Tibial nerve (tissue), 4 donors: ENCODE results near the gene CEP97. TPM values are rescaled to one million over a fixed set of nuclear protein-coding genes. Genes with fewer than 3 reads are reported as not detected.
"Not testable (repeated sequence)": the region's sequence is repeated elsewhere in the genome, so short reads cannot be mapped to it uniquely, and the experiment has no call there.

ENCODE experiments used
- DNase-seq, 2 donors: peaks; one replicate each; pipeline ENCODE4 v3.0.0-alpha.2; 2019; ENCODE audit warnings: low spot score in 2 of 2
- H3K27ac ChIP-seq, 4 donors: fragments of 200-600 bp; sonication (generic) in 3 of 4; one replicate each; pipeline ENCODE4 v1.5.1; 2017 to 2019; ENCODE audit warnings: mild to moderate bottlenecking in 1 of 4
- H3K27me3 ChIP-seq, 2 donors: fragments of 200-600 bp; sonication (generic) in 1 of 2; one replicate each; pipeline versions ENCODE4 v1.5.1 to v1.6.0; 2017 to 2019
- H3K36me3 ChIP-seq, 3 donors: fragments of 200-600 bp; sonication (generic); one replicate each; pipeline ENCODE4 v1.5.1; 2018 to 2019
- H3K4me1 ChIP-seq, 4 donors: fragments of 200-600 bp; sonication (generic) in 3 of 4; one replicate each; pipeline ENCODE4 v1.5.1; 2017 to 2019
- H3K4me3 ChIP-seq, 4 donors: fragments of 200-600 bp; sonication (generic) in 3 of 4; one replicate each; pipeline ENCODE4 v1.5.1; 2017 to 2019; ENCODE audit warnings: mild to moderate bottlenecking in 1 of 4, moderate library complexity in 1 of 4
- H3K9me3 ChIP-seq, 4 donors: fragments of 200-600 bp; sonication (generic) in 3 of 4; one replicate each; pipeline ENCODE4 v1.5.1; 2017 to 2019
- EP300 ChIP-seq, 2 donors: sonication (generic); formaldehyde crosslinking; IDR thresholded peaks; one replicate each; pipeline ENCODE4 v1.6.1; 2017; ENCODE audit warnings: antibody characterized with exemption in 2 of 2, mild to moderate bottlenecking in 1 of 2
- POLR2A ChIP-seq, 2 donors: fragments of 450-650 bp; IDR thresholded peaks; one replicate each; pipeline ENCODE4 v1.6.1; 2017; ENCODE audit warnings: antibody characterized with exemption in 2 of 2, mild to moderate bottlenecking in 2 of 2, moderate library complexity in 2 of 2
- WGBS, 2 donors: methylation state at CpG; one replicate each; pipeline ENCODE4 v1.1.5; 2018; 5-methylcytosine and 5-hydroxymethylcytosine counted together
- total RNA-seq, 4 donors: library from RNA; depleted of rRNA; stranded (reverse); fragments of >200 nt; gene quantifications; one replicate each; pipeline ENCODE4 v1.1.0, GENCODE V29; 2016
- TF ChIP-seq, protein P1 (sequence below), 5 experiments: fragments of 200-600 bp in 3 of 5; fragments of 450-650 bp in 2 of 5; sonication (generic) in 3 of 5; IDR thresholded peaks; one replicate each; pipeline ENCODE4 v1.5.1; 2016 to 2019; ENCODE audit warnings: antibody characterized with exemption in 5 of 5, mild to moderate bottlenecking in 3 of 5, moderate library complexity in 2 of 5

CEP97 gene
- total RNA-seq, 4 donors from 2014 or later = 11.2 to 20.8 (median 14.1) TPM

DNA sequence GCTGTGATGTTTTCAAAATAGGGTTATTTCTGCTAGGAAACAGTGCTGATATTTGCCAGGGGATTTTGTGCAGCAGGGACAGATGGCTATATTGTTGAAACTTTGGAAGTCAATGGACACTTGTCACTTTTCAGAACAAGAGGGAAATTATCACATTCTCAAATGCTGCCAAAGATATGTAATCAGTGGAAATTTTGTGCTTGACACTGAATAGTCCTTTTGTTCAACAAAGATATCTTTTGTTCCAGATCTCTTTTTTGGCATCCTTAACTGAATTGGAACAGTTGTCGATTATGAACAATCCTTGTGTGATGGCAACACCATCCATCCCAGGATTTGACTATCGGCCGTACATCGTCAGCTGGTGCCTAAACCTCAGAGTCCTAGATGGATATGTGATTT lies 7.8 kb downstream of the CEP97 start:
- Histone ChIP-seq H3K36me3 (peaks cover 0 to 83% (median 7%) of the 10 kb centered on the region in 3 donors), H3K27me3 (no peaks in the 10 kb centered on the region), H3K4me3 (no peak overlapping the region), H3K9me3 (no peaks in the 10 kb centered on the region), H3K27ac (peak overlapping the region; percentile 11 to 76 (median 47)), H3K4me1 (peaks cover 0 to 57% (median 0%) of the 10 kb centered on the region in 4 donors)
- no peak for DNase-seq
- WGBS, 2 donors = 31 to 71% methylated on average over 4 of the region's 4 CpGs
- TF ChIP-seq, protein P1, sequence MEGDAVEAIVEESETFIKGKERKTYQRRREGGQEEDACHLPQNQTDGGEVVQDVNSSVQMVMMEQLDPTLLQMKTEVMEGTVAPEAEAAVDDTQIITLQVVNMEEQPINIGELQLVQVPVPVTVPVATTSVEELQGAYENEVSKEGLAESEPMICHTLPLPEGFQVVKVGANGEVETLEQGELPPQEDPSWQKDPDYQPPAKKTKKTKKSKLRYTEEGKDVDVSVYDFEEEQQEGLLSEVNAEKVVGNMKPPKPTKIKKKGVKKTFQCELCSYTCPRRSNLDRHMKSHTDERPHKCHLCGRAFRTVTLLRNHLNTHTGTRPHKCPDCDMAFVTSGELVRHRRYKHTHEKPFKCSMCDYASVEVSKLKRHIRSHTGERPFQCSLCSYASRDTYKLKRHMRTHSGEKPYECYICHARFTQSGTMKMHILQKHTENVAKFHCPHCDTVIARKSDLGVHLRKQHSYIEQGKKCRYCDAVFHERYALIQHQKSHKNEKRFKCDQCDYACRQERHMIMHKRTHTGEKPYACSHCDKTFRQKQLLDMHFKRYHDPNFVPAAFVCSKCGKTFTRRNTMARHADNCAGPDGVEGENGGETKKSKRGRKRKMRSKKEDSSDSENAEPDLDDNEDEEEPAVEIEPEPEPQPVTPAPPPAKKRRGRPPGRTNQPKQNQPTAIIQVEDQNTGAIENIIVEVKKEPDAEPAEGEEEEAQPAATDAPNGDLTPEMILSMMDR (IDR thresholded peaks at IDR 0.05) = no peak
- TF ChIP-seq EP300 (IDR thresholded peaks at IDR 0.05) = peak in 1 of 2 donors; percentile 59
- TF ChIP-seq POLR2A (IDR thresholded peaks at IDR 0.05) = no peak

DNA sequence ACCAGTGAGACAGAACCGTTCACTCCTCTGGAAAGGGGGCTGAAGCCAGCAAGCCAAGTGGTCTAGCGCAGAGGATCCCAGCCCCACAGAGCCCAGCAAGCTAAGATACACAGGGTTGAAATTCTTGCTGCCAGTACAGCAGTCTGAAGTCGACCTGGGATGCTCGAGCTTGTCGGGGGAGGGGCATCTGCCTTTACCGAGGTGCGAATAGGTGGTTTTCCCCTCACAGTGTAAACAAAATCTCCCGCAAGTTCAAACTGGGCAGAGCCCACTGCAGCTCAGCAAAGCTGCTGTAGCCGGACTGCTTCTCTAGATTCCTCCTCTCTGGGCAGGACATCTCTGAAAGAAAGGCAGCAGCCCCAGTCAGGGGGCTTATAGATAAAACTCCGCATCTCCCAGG lies 11.4 kb downstream of the CEP97 start:
- no peak overlapping the region for H3K27ac ChIP-seq
- peaks cover 0 to 34% (median 0%) of the 10 kb centered on the region in 4 donors for H3K4me1 ChIP-seq
- no peak for TF ChIP-seq EP300 (IDR thresholded peaks at IDR 0.05)
- TF ChIP-seq, protein P1 (IDR thresholded peaks at IDR 0.05) = no peak
- no peak for DNase-seq
- WGBS, 2 donors = 95 to 100% methylated on average over 9 to 10 of the region's 10 CpGs
- no peaks in the 10 kb centered on the region for H3K27me3 ChIP-seq
- no peak overlapping the region for H3K4me3 ChIP-seq
- no peaks in the 10 kb centered on the region for H3K9me3 ChIP-seq
- peaks cover 0 to 59% (median 7%) of the 10 kb centered on the region in 3 donors for H3K36me3 ChIP-seq

DNA sequence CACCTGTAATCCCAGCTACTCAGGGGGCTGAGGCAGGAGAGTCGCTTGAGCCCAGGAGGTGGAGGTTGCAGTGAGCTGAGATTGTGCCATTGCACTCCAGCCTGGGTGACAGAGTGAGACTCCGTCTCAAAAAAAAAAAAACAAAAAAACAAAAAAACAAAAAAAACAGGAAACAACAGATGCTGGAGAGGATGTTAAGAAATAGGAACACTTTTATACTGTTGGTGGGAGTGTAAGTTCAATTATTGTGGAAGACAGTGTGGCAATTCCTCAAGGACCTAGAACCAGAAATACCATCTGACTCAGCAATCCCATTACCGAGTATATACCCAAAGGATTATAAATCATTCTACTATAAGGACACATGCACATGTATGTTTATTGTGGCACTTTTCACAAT lies 17.5 kb downstream of the CEP97 start:
- H3K4me1 ChIP-seq, DNase-seq, H3K27me3 ChIP-seq, H3K27ac ChIP-seq, H3K4me3 ChIP-seq, H3K9me3 ChIP-seq: not testable (repeated sequence)
- WGBS, 2 donors = 87 to 90% methylated on average over 3 of the region's 3 CpGs
- peaks cover 0 to 22% (median 0%) of the 10 kb centered on the region in 3 donors for H3K36me3 ChIP-seq

DNA sequence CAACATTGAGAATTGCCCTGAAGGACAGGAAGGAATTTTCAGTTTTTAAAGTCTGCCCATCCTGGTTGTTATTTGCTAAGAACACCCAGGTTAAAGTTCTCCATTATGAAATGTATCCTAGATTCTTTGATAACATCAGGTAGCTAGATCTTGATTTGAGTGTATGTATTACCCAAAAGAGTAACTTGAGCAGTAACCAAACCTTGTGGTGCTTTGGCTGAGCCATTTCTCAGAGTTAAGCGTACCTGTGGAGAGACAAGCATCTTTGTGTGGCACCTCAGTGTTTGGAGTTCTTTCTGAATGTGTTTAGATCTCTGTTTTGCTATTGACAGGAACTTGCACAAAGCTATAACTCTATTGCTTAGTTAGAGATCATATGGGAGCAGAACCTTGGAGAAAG lies 20.4 kb downstream of the CEP97 start:
- Histone ChIP-seq H3K36me3 (peaks cover 0 to 30% (median 0%) of the 10 kb centered on the region in 3 donors), H3K27ac (no peak overlapping the region), H3K9me3 (no peaks in the 10 kb centered on the region), H3K4me3 (no peak overlapping the region), H3K27me3 (no peaks in the 10 kb centered on the region), H3K4me1 (no peaks in the 10 kb centered on the region)
- TF ChIP-seq, protein P1 (IDR thresholded peaks at IDR 0.05) = no peak
- no peak for TF ChIP-seq EP300 (IDR thresholded peaks at IDR 0.05)
- no peak for TF ChIP-seq POLR2A (IDR thresholded peaks at IDR 0.05)
- no peak for DNase-seq
- 50 to 96% methylated on average over 1 of the region's 1 CpG for WGBS, 2 donors

DNA sequence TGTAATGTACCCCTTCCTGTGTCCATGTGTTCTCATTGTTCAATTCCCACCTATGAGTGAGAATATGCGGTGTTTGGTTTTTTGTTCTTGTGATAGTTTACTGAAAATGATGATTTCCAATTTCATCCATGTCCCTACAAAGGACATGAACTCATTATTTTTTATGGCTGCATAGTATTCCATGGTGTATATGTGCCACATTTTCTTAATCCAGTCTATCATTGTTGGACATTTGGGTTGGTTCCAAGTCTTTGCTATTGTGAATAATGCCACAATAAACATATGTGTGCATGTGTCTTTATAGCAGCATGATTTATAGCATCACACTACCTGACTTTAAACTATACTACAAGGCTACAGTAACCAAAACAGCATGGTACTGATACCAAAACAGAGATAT lies 21.5 kb downstream of the CEP97 start:
- WGBS, 2 donors = 100% methylated on average over 1 of the region's 1 CpG
- not testable (repeated sequence) for H3K27ac ChIP-seq, DNase-seq, H3K27me3 ChIP-seq, H3K4me1 ChIP-seq, H3K4me3 ChIP-seq, H3K9me3 ChIP-seq
- peaks cover 0 to 30% (median 0%) of the 10 kb centered on the region in 3 donors for H3K36me3 ChIP-seq

DNA sequence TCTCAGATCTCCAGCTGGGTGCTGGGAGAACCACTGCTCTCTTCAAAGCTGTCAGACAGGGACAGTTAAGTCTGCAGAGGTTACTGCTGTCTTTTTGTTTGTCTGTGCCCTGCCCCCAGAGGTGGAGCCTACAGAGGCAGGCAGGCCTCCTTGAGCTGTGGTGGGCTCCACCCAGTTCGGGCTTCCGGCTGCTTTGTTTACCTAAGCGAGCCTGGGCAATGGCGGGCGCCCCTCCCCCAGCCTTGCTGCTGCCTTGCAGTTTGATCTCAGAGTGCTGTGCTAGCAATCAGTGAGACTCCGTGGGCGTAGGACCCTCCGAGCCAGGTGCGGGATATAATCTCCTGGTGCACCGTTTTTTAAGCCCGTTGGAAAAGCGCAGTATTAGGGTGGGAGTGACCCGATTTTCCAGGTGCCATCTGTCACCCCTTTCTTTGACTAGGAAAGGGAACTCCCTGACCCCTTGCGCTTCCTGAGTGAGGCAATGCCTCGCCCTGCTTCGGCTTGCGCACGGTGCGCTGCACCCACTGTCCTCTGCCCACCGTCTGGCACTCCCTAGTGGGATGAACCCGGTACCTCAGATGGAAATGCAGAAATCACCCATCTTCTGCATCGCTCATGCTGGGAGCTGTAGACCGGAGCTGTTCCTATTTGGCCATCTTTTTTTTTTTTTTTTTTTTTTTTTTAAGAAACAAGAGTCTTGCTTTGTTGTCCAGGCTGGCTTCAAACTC lies 29.1 kb downstream of the CEP97 start:
- not testable (repeated sequence) for H3K27ac ChIP-seq, DNase-seq, H3K4me1 ChIP-seq, H3K27me3 ChIP-seq, H3K4me3 ChIP-seq, H3K9me3 ChIP-seq
- 96 to 99% methylated on average over 13 to 16 of the region's 23 CpGs for WGBS, 2 donors
- H3K36me3 ChIP-seq = peaks cover 0 to 56% (median 0%) of the 10 kb centered on the region in 3 donors
